ENCODE results near the gene PNPLA2.

GRCh38 chr11:819943-820649 is 1.4 kb downstream of the PNPLA2 start:
- TF ChIP-seq CTCF (IDR thresholded peaks at IDR 0.05) (no peak), POLR2AphosphoS5 (IDR thresholded peaks at IDR 0.05) (peak; percentile 51), POLR2A (IDR thresholded peaks at IDR 0.05) (peak; percentile 23 to 37), EP300 (IDR thresholded peaks at IDR 0.05) (no peak)

All from gastroesophageal sphincter (tissue), 3 donors.